Measurements from ENCODE around the gene OR7C2.

GRCh38 chr19:14974488-14974887 lies 33.2 kb downstream of the OR7C2 start:
- TF ChIP-seq POLR2AphosphoS5 (IDR thresholded peaks at IDR 0.05), result no peak
- no peak for TF ChIP-seq CTCF (IDR thresholded peaks at IDR 0.05)
- no peak for TF ChIP-seq POLR2A (IDR thresholded peaks at IDR 0.05)
- TF ChIP-seq EP300 (IDR thresholded peaks at IDR 0.05), result no peak

Measured in upper lobe of left lung (tissue), 4 donors.